Naive B cell (primary cell): ENCODE measurements around the gene EAF1. TPM values are rescaled to one million over a fixed set of nuclear protein-coding genes. Genes with fewer than 3 reads are reported as not detected.

ENCODE experiments used
- ATAC-seq, 2 donors: fragments of 150-1000 bp; cut with Tn5 transposase; 2 replicates each; pipeline ENCODE4 v1.10.0; 2021; ENCODE audit warnings: low read depth in 2 of 2, mild to moderate bottlenecking in 2 of 2, moderate library complexity in 2 of 2
- DNase-seq: peaks from one replicate; pipeline ENCODE4 v3.0.0; 2022
- H3K27ac Mint-ChIP-seq, 6 donors: one replicate each; pipeline ENCODE4 v1.8.0; 2020 to 2022; ENCODE audit warnings: mild to moderate bottlenecking in 6 of 6, mixed read lengths in 6 of 6, moderate library complexity in 5 of 6, inconsistent platforms in 2 of 6
- H3K27me3 Mint-ChIP-seq, 3 donors: one replicate each; pipeline ENCODE4 v1.8.0; 2021 to 2022; ENCODE audit warnings: mixed read lengths in 3 of 3, mild to moderate bottlenecking in 1 of 3
- H3K36me3 Mint-ChIP-seq, 2 donors: one replicate each; pipeline ENCODE4 v1.8.0; 2020 to 2022; ENCODE audit warnings: mixed read lengths in 2 of 2, inconsistent platforms in 1 of 2, mild to moderate bottlenecking in 1 of 2
- H3K4me1 Mint-ChIP-seq, 3 donors: one replicate each; pipeline ENCODE4 v1.8.0; 2020 to 2022; ENCODE audit warnings: mixed read lengths in 3 of 3, inconsistent platforms in 1 of 3, mild to moderate bottlenecking in 1 of 3, moderate library complexity in 1 of 3
- H3K4me3 Mint-ChIP-seq, 8 donors: one replicate each; pipeline ENCODE4 v1.8.0; 2020 to 2022; ENCODE audit warnings: mild to moderate bottlenecking in 8 of 8, mixed read lengths in 8 of 8, moderate library complexity in 8 of 8, inconsistent platforms in 2 of 8
- H3K9me3 Mint-ChIP-seq, 7 donors: one replicate each; pipeline ENCODE4 v1.8.0; 2020 to 2022; ENCODE audit warnings: mixed read lengths in 7 of 7, mild to moderate bottlenecking in 5 of 7, inconsistent platforms in 2 of 7, moderate library complexity in 1 of 7
- polyA plus RNA-seq, 6 donors: library from polyadenylated mRNA; unstranded; fragments of 300-500 nt; fragmentation: Illumina TruSeq; gene quantifications; one replicate each; pipeline ENCODE4 v1.2.3, GENCODE V29; 2021; ENCODE audit warnings: low read depth in 6 of 6

The EAF1 gene
- polyA plus RNA-seq, 6 donors from 2014 or later: 3.8 to 9.4 (median 6.8) TPM

DNA sequence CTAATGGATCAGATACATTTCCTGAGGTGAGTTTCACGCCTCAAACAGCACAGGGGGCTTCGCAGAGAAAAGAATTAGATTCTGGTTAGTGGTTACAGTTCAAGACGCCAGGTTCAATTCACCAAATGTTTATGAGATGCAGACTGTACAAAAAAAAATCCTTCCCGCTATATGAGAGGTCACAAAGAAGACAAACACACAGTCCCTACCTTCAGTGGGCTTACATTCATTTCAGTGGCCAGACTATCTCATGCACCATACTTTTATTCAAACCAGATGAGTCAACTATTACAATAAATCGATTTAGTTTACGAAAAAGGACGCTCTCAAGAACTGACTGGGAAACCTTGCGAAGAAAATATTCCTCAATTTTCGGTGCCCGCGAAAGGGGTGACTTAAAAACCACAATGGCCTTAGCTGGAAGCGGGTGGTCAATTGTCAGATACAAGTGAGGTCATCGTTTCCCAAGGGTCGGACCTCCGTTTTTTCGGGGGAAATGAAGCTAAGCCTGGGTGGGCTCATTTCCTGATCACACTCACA is 749 bp upstream of the EAF1 start:
- no peak for DNase-seq
- peak overlapping the region; percentile 84 to 99 (median 98) for H3K4me3 Mint-ChIP-seq
- H3K4me1 Mint-ChIP-seq: peaks cover 36 to 69% (median 51%) of the 10 kb centered on the region in 3 donors
- no peak for ATAC-seq
- no peaks in the 10 kb centered on the region for H3K9me3 Mint-ChIP-seq
- peaks cover 4 to 16% of the 10 kb centered on the region in 2 donors for H3K36me3 Mint-ChIP-seq
- H3K27me3 Mint-ChIP-seq: no peaks in the 10 kb centered on the region
- peak overlapping the region; percentile 94 to 99 (median 98) for H3K27ac Mint-ChIP-seq

DNA sequence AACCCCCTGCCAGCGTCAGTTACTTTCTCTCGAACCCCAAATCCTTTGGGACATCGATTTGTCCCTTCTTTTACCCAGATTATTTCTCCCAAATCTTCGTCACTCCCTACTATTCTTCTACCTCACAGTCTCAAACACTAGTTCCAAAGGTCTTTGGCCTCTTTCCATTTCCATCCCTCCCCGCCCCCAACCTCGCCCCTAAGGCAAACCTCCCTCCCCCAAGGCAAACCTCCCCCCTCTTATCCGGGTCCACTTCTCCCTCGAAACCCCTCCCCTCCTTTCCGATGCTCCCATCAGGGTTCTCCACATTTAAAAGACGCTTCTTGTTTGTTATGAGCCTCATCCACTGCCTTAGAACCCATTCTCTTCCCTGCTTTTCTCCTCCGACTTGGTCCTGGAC is 583 bp downstream of the EAF1 start:
- no peak for DNase-seq
- peaks cover 36 to 65% (median 51%) of the 10 kb centered on the region in 3 donors for H3K4me1 Mint-ChIP-seq

DNA sequence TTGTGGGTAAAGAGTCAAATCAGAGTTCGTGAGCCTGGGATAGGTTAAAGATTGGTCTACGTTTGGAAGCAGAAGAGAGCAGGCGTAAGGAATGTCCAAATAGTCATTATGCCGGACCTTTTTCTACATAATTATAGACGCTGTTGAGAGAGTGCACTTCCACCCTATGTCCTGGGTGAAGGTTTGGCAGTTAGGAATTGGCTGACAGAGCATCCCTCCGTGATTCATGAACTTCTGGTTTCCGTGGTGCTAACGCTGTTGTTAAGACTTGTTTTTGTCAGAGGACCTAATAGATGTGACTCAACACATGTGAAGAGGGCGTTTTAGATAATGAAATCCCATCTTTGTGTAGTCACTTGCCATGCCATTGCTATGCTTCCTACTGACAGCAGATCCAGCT is 1.1 kb downstream of the EAF1 start:
- peaks cover 9 to 16% of the 10 kb centered on the region in 2 donors for H3K36me3 Mint-ChIP-seq
- H3K4me1 Mint-ChIP-seq: peaks cover 36 to 65% (median 56%) of the 10 kb centered on the region in 3 donors
- H3K4me3 Mint-ChIP-seq: peak overlapping the region; percentile 84 to 99 (median 98)
- ATAC-seq: no peak
- H3K27me3 Mint-ChIP-seq: no peaks in the 10 kb centered on the region
- peak overlapping the region; percentile 67 to 98 (median 91) for H3K27ac Mint-ChIP-seq
- H3K9me3 Mint-ChIP-seq: no peaks in the 10 kb centered on the region
- no peak for DNase-seq

More for the DNA sequence above, 583 bp downstream of the EAF1 start:
- Mint-ChIP-seq H3K4me3 (peak overlapping the region; percentile 84 to 99 (median 98)), H3K9me3 (no peaks in the 10 kb centered on the region), H3K27ac (peak overlapping the region; percentile 78 to 98 (median 98)), H3K36me3 (peaks cover 4 to 16% of the 10 kb centered on the region in 2 donors), H3K27me3 (no peaks in the 10 kb centered on the region)
- no peak for ATAC-seq

DNA sequence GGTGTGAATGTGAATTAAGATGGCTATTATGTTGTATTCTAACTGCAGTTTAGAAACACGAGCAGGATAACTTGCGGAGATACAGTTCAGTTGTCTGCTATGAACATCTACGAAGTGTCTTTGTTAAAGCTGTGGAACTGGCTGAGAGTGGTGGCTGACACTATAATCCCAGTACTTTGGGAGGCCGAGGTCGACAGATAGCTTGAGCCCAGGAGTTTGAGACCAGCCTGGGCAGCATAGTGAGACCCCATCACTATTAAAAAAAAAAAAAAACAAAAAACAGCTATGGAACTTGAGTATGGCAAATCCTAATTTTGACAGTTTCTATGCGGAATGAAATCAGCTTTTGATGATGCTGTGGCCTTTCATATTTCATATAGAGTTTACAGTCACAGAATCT is 1.7 kb downstream of the EAF1 start:
- H3K9me3 Mint-ChIP-seq: no peaks in the 10 kb centered on the region
- peaks cover 36 to 61% (median 58%) of the 10 kb centered on the region in 3 donors for H3K4me1 Mint-ChIP-seq

DNA sequence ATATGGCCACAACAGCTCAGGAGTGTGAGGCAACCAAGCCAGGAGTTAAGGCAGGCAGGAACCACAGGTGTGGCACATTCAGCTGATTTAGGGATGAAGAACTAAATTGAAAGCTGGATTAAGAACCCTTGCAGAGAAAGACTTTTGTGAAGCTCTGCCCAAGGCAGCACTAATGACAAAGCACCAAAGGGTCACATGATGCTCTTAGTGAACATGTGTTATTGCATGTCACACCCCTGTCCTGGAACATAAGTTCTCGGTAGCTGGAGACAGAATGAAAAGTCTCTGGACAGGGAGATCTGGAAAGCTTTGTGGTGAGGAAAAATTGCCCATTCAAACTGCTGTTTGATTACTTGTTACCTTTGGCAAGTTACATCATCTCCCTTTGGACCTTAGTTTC is 3.2 kb downstream of the EAF1 start:
- Mint-ChIP-seq H3K36me3 (peaks cover 12 to 24% of the 10 kb centered on the region in 2 donors), H3K9me3 (no peaks in the 10 kb centered on the region), H3K4me1 (peaks cover 30 to 56% (median 52%) of the 10 kb centered on the region in 3 donors), H3K27ac (peak overlapping the region in 1 of 6 donors; percentile 59), H3K4me3 (peak overlapping the region in 1 of 8 donors; percentile 6), H3K27me3 (no peaks in the 10 kb centered on the region)
- DNase-seq (no peak), ATAC-seq (no peak)

More for the DNA sequence above, 1.7 kb downstream of the EAF1 start:
- Mint-ChIP-seq H3K27ac (peak overlapping the region in 3 of 6 donors; percentile 64 to 94 (median 67)), H3K27me3 (no peaks in the 10 kb centered on the region), H3K36me3 (peaks cover 12 to 16% of the 10 kb centered on the region in 2 donors), H3K4me3 (peak overlapping the region; percentile 29 to 99 (median 98))
- ATAC-seq (no peak), DNase-seq (no peak)

DNA sequence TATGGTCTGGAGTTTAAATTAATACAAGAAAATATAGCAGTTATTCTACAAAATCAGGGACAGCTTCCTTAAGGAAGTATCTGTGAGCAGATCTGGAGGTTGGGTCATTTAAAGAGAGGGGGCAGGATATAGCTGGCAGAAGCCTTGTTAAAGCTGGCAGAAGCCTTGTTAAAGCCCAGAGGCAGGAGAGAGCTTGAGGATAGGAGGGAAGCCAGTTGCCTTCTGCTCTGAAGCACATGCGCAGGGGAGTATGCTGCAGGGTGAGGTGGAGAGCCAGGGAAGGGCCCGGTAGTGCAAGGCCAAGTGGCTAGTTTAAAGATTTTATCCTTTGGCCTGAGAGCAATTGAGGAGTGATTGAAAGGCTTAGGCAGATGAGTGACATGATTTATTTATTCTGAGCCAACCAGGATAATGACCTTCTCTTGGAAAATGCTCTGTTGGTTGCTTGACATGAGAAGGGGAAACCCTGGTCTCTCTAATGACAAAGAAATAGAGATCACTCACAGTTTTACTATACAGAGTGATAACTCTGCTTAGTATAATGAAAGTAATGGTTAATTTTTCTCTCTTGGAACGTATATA is 3.9 kb downstream of the EAF1 start:
- H3K36me3 Mint-ChIP-seq: peaks cover 16 to 29% of the 10 kb centered on the region in 2 donors
- peaks cover 25 to 49% (median 45%) of the 10 kb centered on the region in 3 donors for H3K4me1 Mint-ChIP-seq
- peak overlapping the region in 2 of 6 donors; percentile 20 to 60 for H3K27ac Mint-ChIP-seq
- DNase-seq (no peak), ATAC-seq (no peak)
- H3K4me3 Mint-ChIP-seq: no peak overlapping the region
- H3K27me3 Mint-ChIP-seq: no peaks in the 10 kb centered on the region
- no peaks in the 10 kb centered on the region for H3K9me3 Mint-ChIP-seq

DNA sequence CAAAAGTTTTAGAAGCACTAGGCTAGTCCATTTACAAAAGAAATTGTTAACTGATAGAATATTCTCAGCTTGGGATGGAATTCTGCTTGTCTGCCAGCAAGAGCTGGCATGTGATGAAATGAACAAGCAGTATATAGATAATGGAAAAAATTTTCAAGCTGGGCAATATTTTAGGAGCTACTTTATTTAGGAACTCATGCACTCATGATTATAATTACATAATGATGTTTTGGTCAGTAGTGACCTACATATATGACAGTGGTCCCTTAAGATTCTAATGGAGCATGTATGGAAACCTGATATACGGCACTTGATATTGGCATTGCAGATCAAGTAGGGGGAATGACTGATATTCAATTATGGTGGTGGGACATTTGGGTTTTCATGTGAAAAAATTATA is 6.1 kb downstream of the EAF1 start:
- H3K4me1 Mint-ChIP-seq: peaks cover 10 to 30% (median 23%) of the 10 kb centered on the region in 3 donors
- H3K4me3 Mint-ChIP-seq: no peak overlapping the region
- no peak for DNase-seq
- no peaks in the 10 kb centered on the region for H3K9me3 Mint-ChIP-seq
- H3K27ac Mint-ChIP-seq: no peak overlapping the region
- ATAC-seq: no peak
- no peaks in the 10 kb centered on the region for H3K27me3 Mint-ChIP-seq
- H3K36me3 Mint-ChIP-seq: peaks cover 14 to 23% of the 10 kb centered on the region in 2 donors

DNA sequence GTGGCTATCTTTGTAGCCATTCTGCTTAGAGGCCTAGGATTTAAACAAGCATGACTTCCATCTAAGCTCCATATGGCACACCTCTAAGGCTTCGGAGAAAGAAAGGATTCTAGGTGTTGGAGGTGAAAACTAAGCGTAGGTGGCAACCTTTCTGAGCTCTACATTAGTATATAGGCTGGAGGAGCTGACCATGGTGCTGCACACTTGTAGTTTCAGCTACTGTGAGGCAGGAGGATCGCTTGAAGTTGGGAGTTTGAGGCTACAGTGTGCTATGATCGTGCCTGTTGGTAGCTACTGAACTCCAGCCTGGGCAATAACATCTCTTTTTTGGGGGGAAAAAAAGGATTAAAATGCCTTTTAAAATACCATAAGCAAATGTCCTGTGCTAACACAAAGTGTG is 7.4 kb downstream of the EAF1 start:
- no peak overlapping the region for H3K27ac Mint-ChIP-seq
- no peaks in the 10 kb centered on the region for H3K9me3 Mint-ChIP-seq
- H3K36me3 Mint-ChIP-seq: peaks cover 14 to 23% of the 10 kb centered on the region in 2 donors
- no peak for DNase-seq
- no peak overlapping the region for H3K4me3 Mint-ChIP-seq
- peaks cover 5 to 20% (median 13%) of the 10 kb centered on the region in 3 donors for H3K4me1 Mint-ChIP-seq
- ATAC-seq: no peak
- no peaks in the 10 kb centered on the region for H3K27me3 Mint-ChIP-seq

DNA sequence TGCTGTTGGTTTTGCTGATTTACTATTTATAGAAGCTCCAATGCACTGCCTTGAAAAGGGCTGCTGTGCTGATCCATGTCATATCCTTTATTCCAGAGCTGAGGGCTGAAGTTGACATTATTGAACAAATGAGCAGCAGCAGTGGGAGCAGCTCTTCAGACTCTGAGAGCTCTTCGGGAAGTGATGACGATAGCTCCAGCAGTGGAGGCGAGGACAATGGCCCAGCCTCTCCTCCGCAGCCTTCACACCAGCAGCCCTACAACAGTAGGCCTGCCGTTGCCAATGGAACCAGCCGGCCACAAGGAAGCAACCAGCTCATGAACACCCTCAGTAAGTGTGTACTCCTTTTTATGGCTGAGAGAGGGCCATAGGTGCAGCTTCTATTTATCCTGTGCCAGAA is 8.8 kb downstream of the EAF1 start:
- no peaks in the 10 kb centered on the region for H3K9me3 Mint-ChIP-seq
- H3K4me1 Mint-ChIP-seq: peaks cover 1 to 20% (median 2%) of the 10 kb centered on the region in 3 donors
- peaks cover 14 to 19% of the 10 kb centered on the region in 2 donors for H3K36me3 Mint-ChIP-seq
- H3K27me3 Mint-ChIP-seq: no peaks in the 10 kb centered on the region
- H3K4me3 Mint-ChIP-seq: no peak overlapping the region
- H3K27ac Mint-ChIP-seq: peak overlapping the region in 1 of 6 donors; percentile 58
- no peak for DNase-seq
- no peak for ATAC-seq

DNA sequence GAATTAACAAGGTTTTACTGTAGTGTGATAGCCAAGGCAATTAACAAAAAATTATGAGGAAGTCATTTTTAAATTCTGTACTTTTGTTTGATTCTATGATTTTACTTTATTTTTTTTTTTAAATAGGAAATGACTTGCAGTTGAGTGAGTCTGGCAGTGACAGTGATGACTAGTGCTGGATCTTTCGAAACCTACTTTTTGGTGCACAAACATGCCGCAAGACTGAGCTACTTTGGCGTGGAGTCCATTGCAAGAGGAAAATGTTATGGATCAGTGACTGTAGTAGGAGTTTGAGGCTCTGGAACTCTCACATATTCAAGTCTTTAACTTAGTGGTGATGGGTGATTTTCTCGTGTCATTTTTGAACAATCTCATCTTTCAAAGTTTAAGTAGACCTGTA is 11.6 kb downstream of the EAF1 start:
- peak overlapping the region in 1 of 6 donors; percentile 33 for H3K27ac Mint-ChIP-seq
- H3K9me3 Mint-ChIP-seq: no peaks in the 10 kb centered on the region
- peaks cover 11 to 25% of the 10 kb centered on the region in 2 donors for H3K36me3 Mint-ChIP-seq
- no peak for ATAC-seq
- DNase-seq: no peak
- no peak overlapping the region for H3K4me3 Mint-ChIP-seq
- peaks cover 0 to 14% (median 0%) of the 10 kb centered on the region in 3 donors for H3K4me1 Mint-ChIP-seq
- H3K27me3 Mint-ChIP-seq: no peaks in the 10 kb centered on the region

DNA sequence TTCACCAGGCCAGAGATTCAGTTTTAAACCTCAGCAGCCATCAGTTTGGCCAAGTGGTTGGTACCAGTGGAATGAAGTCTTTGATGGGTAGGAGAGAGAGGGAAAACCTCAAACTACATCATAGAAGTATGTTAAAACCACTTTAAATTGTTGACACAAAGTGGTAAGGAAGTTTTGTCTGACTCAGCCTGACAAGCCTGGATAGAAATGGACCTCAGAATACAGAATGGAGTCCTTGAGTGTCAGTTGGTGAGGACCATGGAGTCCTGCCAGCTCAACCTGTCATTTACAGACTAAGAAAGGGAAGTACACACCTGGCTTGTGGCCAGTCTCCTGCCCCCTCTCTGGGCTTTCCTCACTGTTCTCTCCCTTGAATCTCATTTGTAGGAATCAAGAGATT is 12.1 kb downstream of the EAF1 start:
- no peak for ATAC-seq
- peak overlapping the region in 1 of 6 donors; percentile 33 for H3K27ac Mint-ChIP-seq
- H3K36me3 Mint-ChIP-seq: peaks cover 11 to 22% of the 10 kb centered on the region in 2 donors

DNA sequence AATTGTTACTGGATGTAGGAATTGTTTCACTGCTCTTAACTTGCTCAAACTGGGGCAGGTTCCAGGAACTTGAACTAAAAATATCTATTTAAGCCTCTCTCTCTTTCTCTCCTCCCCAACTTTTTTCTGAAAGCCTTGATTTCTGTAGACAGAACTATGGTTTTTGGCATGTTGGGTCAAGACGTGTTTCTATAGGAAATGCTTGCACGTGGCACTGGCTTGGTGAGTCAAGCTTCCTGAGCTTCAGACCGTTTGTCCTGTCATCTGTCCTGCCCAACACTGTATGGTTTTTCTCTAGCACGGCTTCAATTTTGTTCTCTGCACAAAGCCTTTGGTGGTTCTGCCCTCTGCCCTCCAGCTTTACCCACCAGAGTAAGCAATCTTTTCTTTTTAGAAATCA is 13.5 kb downstream of the EAF1 start:
- H3K27me3 Mint-ChIP-seq: no peaks in the 10 kb centered on the region
- H3K4me1 Mint-ChIP-seq: peaks cover 0 to 6% (median 0%) of the 10 kb centered on the region in 3 donors
- no peaks in the 10 kb centered on the region for H3K9me3 Mint-ChIP-seq
- DNase-seq: no peak
- ATAC-seq: no peak
- H3K27ac Mint-ChIP-seq: peak overlapping the region in 3 of 6 donors; percentile 53 to 83 (median 71)
- no peak overlapping the region for H3K4me3 Mint-ChIP-seq
- peaks cover 11 to 16% of the 10 kb centered on the region in 2 donors for H3K36me3 Mint-ChIP-seq

More for the DNA sequence above, 12.1 kb downstream of the EAF1 start:
- peaks cover 0 to 10% (median 0%) of the 10 kb centered on the region in 3 donors for H3K4me1 Mint-ChIP-seq
- no peaks in the 10 kb centered on the region for H3K9me3 Mint-ChIP-seq
- H3K27me3 Mint-ChIP-seq: no peaks in the 10 kb centered on the region
- DNase-seq: no peak
- no peak overlapping the region for H3K4me3 Mint-ChIP-seq

DNA sequence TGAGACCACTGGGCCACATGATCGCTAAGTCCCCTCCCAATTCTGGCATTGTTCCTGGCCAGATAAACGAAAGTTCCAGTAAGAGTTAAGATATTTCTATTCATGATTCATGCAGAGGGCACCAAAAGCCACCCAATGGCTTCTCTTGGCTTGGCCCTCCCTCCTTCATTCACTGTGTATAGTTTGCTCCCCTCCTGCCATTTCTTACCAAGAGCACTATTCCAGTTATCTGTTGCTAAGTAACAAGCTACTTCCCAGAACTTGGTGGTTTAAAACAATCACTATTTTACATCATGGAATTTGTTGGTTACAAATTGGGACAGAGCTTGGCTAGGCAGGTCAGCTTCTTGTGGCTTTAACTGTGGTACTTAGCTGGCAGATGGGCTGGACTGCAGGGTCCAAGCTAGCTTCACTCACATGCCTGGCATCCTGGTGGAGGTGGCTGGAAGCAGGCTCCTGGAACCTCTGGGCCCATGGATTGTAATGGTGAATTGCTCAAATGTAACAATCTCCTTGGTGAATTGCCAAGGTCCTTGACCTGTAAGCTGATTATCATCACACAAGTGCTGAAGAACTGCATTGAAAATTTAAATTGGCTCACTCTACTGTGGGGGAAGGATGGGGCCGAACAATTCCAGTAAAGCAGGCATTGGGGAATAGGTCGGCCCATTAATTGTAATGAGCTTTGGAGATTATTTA is 16.6 kb downstream of the EAF1 start:
- H3K27ac Mint-ChIP-seq: no peak overlapping the region
- H3K27me3 Mint-ChIP-seq: no peaks in the 10 kb centered on the region
- H3K36me3 Mint-ChIP-seq: peaks cover 5 to 10% of the 10 kb centered on the region in 2 donors
- no peaks in the 10 kb centered on the region for H3K9me3 Mint-ChIP-seq
- peaks cover 0 to 6% (median 0%) of the 10 kb centered on the region in 3 donors for H3K4me1 Mint-ChIP-seq
- ATAC-seq: no peak
- no peak for DNase-seq
- peak overlapping the region in 1 of 8 donors; percentile 23 for H3K4me3 Mint-ChIP-seq
